Left ventricle myocardium inferior (tissue), 1 donor: ENCODE data around the gene LRRC3. TPM values are rescaled to one million over a fixed set of nuclear protein-coding genes. Genes with fewer than 3 reads are reported as not detected.
A peak's percentile ranks its signal among the peaks of the same experiment; 100 is the strongest.

Experiments used
- DNase-seq: peaks from one replicate; pipeline ENCODE4 v3.0.0-alpha.2; 2020
- H3K27ac ChIP-seq: fragments of 200-600 bp; replicated peaks from 2 replicates; pipeline ENCODE4 v1.8.0; 2021
- H3K27me3 ChIP-seq: fragments of 200-600 bp; 2 replicates; pipeline ENCODE4 v1.8.0; 2021; ENCODE audit warnings: low read depth
- H3K36me3 ChIP-seq: fragments of 200-600 bp; 2 replicates; pipeline ENCODE4 v1.8.0; 2021
- H3K4me1 ChIP-seq: fragments of 200-600 bp; 2 replicates; pipeline ENCODE4 v1.8.0; 2021
- H3K4me3 ChIP-seq: fragments of 200-600 bp; 2 replicates; pipeline ENCODE4 v1.8.0; 2021; ENCODE audit warnings: mild to moderate bottlenecking, moderate library complexity
- H3K9me3 ChIP-seq: fragments of 200-600 bp; replicated peaks from 2 replicates; pipeline ENCODE4 v1.8.0; 2021
- intact Hi-C: fragments of 100-400 bp; cut with micrococcal nuclease; formaldehyde crosslinking; loops from one replicate; pipeline ENCODE4 v1.11.0; 2022
- total RNA-seq: library from RNA; stranded (reverse); fragmentation: NEBNext Ultra II Directional; extraction: Animal tissue kit (Norgen Biotek cat#: 25700); gene quantifications from one replicate; pipeline ENCODE4 v1.2.1, GENCODE V29; 2021
- TF ChIP-seq, protein P1 (sequence below): fragments of 200-600 bp; IDR thresholded peaks from 2 replicates; pipeline ENCODE4 v1.8.0; 2021; ENCODE audit warnings: antibody characterized with exemption, mild to moderate bottlenecking, borderline replicate concordance
- donor health status: DM: no; HTN: yes; CAD: no; lungs with severe emphysema.

Gene LRRC3
- total RNA-seq, 1 donor from 2014 or later = 1.8 TPM

GRCh38 chr21:44426663-44427191 is 28.6 kb upstream of the LRRC3 start:
- no peaks in the 10 kb centered on the region for H3K36me3 ChIP-seq
- H3K27me3 ChIP-seq = peaks cover 25% of the 10 kb centered on the region
- TF ChIP-seq, protein P1, sequence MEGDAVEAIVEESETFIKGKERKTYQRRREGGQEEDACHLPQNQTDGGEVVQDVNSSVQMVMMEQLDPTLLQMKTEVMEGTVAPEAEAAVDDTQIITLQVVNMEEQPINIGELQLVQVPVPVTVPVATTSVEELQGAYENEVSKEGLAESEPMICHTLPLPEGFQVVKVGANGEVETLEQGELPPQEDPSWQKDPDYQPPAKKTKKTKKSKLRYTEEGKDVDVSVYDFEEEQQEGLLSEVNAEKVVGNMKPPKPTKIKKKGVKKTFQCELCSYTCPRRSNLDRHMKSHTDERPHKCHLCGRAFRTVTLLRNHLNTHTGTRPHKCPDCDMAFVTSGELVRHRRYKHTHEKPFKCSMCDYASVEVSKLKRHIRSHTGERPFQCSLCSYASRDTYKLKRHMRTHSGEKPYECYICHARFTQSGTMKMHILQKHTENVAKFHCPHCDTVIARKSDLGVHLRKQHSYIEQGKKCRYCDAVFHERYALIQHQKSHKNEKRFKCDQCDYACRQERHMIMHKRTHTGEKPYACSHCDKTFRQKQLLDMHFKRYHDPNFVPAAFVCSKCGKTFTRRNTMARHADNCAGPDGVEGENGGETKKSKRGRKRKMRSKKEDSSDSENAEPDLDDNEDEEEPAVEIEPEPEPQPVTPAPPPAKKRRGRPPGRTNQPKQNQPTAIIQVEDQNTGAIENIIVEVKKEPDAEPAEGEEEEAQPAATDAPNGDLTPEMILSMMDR = no peak
- no peak overlapping the region for H3K4me3 ChIP-seq
- H3K4me1 ChIP-seq = no peaks in the 10 kb centered on the region
- peaks cover 29% of the 10 kb centered on the region for H3K9me3 ChIP-seq
- peak; percentile 3 for DNase-seq
- intact Hi-C loops = no loop called here
- H3K27ac ChIP-seq = no peak overlapping the region

GRCh38 chr21:44427241-44428120 is 27.8 kb upstream of the LRRC3 start:
- TF ChIP-seq, protein P1 = no peak
- peak; percentile 11 for DNase-seq
- H3K27ac ChIP-seq = no peak overlapping the region
- no peaks in the 10 kb centered on the region for H3K4me1 ChIP-seq
- H3K36me3 ChIP-seq = no peaks in the 10 kb centered on the region
- intact Hi-C loops = no loop called here
- H3K9me3 ChIP-seq = peaks cover 29% of the 10 kb centered on the region
- H3K27me3 ChIP-seq = peaks cover 25% of the 10 kb centered on the region
- no peak overlapping the region for H3K4me3 ChIP-seq

DNA sequence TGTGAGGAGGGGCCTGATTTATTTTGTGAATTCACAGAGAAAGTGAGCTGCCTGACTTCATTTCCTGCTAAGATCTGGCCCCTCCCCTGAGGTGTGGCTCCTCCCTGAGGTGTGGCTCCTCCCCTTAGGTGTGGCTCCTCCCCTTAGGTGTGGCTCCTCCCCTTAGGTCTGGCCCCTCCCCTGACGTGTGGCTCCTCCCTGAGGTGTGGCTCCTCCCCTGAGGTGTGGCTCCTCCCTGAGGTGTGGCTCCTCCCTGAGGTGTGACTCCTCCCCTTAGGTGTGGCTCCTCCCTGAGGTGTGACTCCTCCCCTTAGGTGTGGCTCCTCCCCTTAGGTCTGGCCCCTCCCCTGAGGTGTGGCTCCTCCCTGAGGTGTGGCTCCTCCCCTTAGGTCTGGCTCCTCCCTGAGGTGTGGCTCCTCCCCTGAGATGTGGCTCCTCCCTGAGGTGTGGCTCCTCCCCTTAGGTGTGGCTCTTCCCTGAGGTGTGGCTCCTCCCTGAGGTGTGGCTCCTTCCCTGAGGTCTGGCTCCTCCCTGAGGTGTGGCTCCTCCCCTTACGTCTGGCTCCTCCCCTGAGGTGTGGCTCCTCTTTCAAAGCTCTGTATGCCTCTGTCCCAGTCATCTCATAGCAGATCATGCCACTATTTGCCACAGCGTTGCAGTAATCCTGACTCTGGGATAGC is 26.9 kb upstream of the LRRC3 start:
- H3K27me3 ChIP-seq = peaks cover 25% of the 10 kb centered on the region
- H3K27ac ChIP-seq = no peak overlapping the region
- TF ChIP-seq, protein P1 = no peak
- peaks cover 29% of the 10 kb centered on the region for H3K9me3 ChIP-seq
- no peaks in the 10 kb centered on the region for H3K4me1 ChIP-seq
- intact Hi-C loops = no loop called here
- H3K36me3 ChIP-seq = no peaks in the 10 kb centered on the region
- H3K4me3 ChIP-seq = no peak overlapping the region
- no peak for DNase-seq

GRCh38 chr21:44429894-44430293 is 25.4 kb upstream of the LRRC3 start:
- intact Hi-C loops = no loop called here

GRCh38 chr21:44431300-44431699 is 24.0 kb upstream of the LRRC3 start:
- intact Hi-C loops = no loop called here
- H3K4me1 ChIP-seq = no peaks in the 10 kb centered on the region

More at GRCh38 chr21:44429894-44430293, 25.4 kb upstream of the LRRC3 start:
- H3K9me3 ChIP-seq = peaks cover 29% of the 10 kb centered on the region
- H3K36me3 ChIP-seq = no peaks in the 10 kb centered on the region
- no peaks in the 10 kb centered on the region for H3K4me1 ChIP-seq
- no peak overlapping the region for H3K27ac ChIP-seq
- peaks cover 21% of the 10 kb centered on the region for H3K27me3 ChIP-seq
- no peak overlapping the region for H3K4me3 ChIP-seq
- DNase-seq = no peak
- TF ChIP-seq, protein P1 = no peak

More at GRCh38 chr21:44431300-44431699, 24.0 kb upstream of the LRRC3 start:
- Histone ChIP-seq H3K9me3 (peaks cover 29% of the 10 kb centered on the region), H3K4me3 (no peak overlapping the region), H3K27ac (no peak overlapping the region), H3K27me3 (peaks cover 7% of the 10 kb centered on the region), H3K36me3 (no peaks in the 10 kb centered on the region)
- TF ChIP-seq, protein P1 = no peak
- DNase-seq = no peak
